ENCODE measurements around the gene CSNK2A1. TPM values are rescaled to one million over a fixed set of nuclear protein-coding genes. Genes with fewer than 3 reads are reported as not detected.

The CSNK2A1 gene
- total and polyA plus RNA-seq, 7 donors: 43.9 to 180 (median 122) TPM

DNA sequence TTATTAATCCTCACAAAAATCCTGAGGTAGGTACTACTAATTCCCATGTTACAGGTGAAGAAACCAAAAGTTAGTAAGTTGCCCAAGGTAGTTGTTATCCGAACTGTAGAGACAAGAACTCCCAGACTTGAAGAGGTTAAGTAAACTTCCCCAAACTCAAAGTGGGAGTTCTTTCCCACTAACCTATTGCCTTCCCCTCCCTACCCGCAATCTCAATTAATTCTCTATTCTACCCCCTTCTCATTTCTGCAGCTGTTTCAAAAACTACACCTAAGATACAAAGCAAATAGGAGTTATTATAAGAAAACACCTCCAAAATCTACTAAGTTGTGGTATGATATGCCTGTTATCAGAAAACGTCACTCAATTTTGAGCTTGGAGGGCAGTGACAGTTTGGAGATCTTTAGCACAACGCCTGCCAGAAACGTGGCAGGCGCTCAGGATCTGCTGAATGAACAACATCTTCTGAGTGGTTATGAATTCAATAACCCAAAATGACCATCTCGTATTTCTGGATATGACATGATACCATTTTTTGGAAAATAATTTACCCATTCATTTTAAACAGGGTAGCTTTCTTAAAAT lies 7.1 kb downstream of the CSNK2A1 start:
- Histone ChIP-seq H3K4me1 (peaks cover 63% of the 10 kb centered on the region), H3K36me3 (ENCODE audit: insufficient read depth in 1 of 2, low read depth in 1 of 2) (no peaks in the 10 kb centered on the region), H3K4me3 (no peak overlapping the region), H3K27me3 (ENCODE audit: insufficient read depth in 3 of 3, low read length in 2 of 3) (no peaks in the 10 kb centered on the region), H3K9me3 (peaks cover 4% of the 10 kb centered on the region), H3K27ac (no peak overlapping the region)
- no peak for ATAC-seq
- intact Hi-C loops (cut with DNase I): no loop called here
- WGBS, 3 donors: 36 to 44% (median 37%) methylated on average over 7 of the region's 7 CpGs
- TF ChIP-seq, protein P1, sequence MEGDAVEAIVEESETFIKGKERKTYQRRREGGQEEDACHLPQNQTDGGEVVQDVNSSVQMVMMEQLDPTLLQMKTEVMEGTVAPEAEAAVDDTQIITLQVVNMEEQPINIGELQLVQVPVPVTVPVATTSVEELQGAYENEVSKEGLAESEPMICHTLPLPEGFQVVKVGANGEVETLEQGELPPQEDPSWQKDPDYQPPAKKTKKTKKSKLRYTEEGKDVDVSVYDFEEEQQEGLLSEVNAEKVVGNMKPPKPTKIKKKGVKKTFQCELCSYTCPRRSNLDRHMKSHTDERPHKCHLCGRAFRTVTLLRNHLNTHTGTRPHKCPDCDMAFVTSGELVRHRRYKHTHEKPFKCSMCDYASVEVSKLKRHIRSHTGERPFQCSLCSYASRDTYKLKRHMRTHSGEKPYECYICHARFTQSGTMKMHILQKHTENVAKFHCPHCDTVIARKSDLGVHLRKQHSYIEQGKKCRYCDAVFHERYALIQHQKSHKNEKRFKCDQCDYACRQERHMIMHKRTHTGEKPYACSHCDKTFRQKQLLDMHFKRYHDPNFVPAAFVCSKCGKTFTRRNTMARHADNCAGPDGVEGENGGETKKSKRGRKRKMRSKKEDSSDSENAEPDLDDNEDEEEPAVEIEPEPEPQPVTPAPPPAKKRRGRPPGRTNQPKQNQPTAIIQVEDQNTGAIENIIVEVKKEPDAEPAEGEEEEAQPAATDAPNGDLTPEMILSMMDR (IDR thresholded peaks at IDR 0.05): no peak
- DNase-seq: no peak

DNA sequence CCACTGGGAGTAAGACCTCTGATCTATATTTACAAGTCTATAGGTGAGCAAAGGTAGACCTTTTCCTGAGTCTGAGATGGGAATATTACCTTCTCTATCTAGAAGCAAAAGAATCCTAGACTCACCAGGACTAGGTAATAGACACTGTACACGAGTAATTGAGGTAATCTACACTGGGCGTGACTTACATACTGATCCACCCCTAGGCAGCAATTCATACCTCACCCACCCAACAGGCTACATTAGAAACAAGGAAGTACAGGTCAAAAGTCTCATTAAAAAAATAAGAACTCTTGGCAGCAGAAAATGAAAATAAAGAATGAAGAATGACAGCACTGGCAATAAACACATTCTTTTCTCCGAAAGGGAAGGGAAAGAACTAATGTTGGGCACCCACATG lies 7.6 kb downstream of the CSNK2A1 start:
- H3K27ac ChIP-seq: no peak overlapping the region
- no peak overlapping the region for H3K4me3 ChIP-seq
- H3K27me3 ChIP-seq (ENCODE audit: insufficient read depth in 3 of 3, low read length in 2 of 3): no peaks in the 10 kb centered on the region
- DNase-seq: no peak
- peaks cover 4% of the 10 kb centered on the region for H3K9me3 ChIP-seq
- WGBS, 3 donors: 33 to 38% (median 35%) methylated on average over 3 of the region's 3 CpGs
- peak in 1 of 4 donors; percentile 37 for ATAC-seq
- no peaks in the 10 kb centered on the region for H3K36me3 ChIP-seq (ENCODE audit: insufficient read depth in 1 of 2, low read depth in 1 of 2)
- peaks cover 61% of the 10 kb centered on the region for H3K4me1 ChIP-seq
- intact Hi-C loops (cut with DNase I): no loop called here
- TF ChIP-seq, protein P1 (IDR thresholded peaks at IDR 0.05): no peak

DNA sequence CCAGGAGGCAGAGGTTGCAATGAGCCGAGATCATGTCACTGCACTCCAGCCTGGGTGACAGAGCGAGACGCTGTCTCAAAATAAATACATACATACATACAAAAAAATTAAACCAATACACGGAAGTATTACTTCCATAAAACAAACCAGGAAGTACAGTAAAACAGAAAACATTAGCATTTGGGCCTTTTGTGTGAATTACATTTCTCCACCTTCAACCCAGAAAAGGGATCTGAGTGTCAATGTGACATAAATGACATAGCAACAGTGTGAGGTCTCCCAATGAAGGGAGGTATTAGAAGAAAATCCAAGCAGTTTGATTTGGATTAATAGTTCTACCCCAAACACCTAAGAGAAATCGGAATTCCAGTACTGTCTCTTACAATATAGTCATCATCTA lies 10.1 kb downstream of the CSNK2A1 start:
- H3K27me3 ChIP-seq (ENCODE audit: insufficient read depth in 3 of 3, low read length in 2 of 3): no peaks in the 10 kb centered on the region
- H3K4me3 ChIP-seq: no peak overlapping the region
- WGBS, 3 donors: 89 to 91% (median 89%) methylated on average over 5 of the region's 5 CpGs
- TF ChIP-seq, protein P1 (IDR thresholded peaks at IDR 0.05): no peak
- no peak for ATAC-seq
- no peak for DNase-seq
- H3K4me1 ChIP-seq: peaks cover 60% of the 10 kb centered on the region
- intact Hi-C loops (cut with DNase I): no loop called here
- H3K36me3 ChIP-seq (ENCODE audit: insufficient read depth in 1 of 2, low read depth in 1 of 2): no peaks in the 10 kb centered on the region
- no peaks in the 10 kb centered on the region for H3K9me3 ChIP-seq
- no peak overlapping the region for H3K27ac ChIP-seq

DNA sequence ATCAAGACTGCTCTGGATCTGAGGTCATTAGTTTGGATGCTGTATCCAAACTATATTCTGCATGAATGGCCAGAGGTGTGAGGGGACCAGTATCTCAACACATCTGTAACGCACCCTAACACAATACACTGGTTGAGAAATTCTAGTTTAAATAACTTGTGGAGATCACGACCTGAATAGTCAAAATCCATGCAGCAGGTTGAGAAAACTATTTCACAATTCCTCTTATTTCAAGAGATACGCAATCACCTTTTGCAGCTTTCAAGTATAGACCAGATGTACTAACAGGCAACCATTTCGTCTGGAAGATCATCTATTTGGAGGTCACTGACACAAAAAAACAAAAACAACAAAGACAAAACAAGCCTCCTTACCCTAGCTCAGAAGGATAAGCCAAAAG lies 11.1 kb downstream of the CSNK2A1 start:
- TF ChIP-seq, protein P1 (IDR thresholded peaks at IDR 0.05): no peak
- intact Hi-C loops (cut with DNase I): no loop called here
- Histone ChIP-seq H3K27ac (no peak overlapping the region), H3K4me1 (peaks cover 58% of the 10 kb centered on the region), H3K4me3 (no peak overlapping the region), H3K27me3 (ENCODE audit: insufficient read depth in 3 of 3, low read length in 2 of 3) (no peaks in the 10 kb centered on the region), H3K9me3 (no peaks in the 10 kb centered on the region), H3K36me3 (ENCODE audit: insufficient read depth in 1 of 2, low read depth in 1 of 2) (peaks cover 2 to 4% of the 10 kb centered on the region in 2 donors)
- DNase-seq: no peak
- ATAC-seq: no peak
- 77 to 83% (median 81%) methylated on average over 4 of the region's 4 CpGs for WGBS, 3 donors

DNA sequence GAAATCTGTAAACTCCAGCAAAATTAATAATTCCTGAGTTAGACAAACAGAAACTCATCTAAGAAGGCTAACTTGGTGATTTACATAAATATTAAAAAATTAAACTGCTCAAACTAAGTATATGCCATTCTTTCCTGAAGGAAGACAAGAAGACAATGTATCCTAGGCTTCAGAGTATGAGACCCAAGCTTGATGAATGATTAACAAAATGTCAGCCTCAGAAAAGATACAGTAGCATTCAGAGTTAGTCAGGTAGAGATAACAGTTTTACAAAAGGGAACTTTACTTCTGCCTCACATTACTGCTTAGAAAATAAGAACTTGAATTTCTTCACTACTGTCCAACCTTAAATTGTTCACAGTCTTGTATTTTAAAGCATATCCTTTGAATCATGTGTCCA lies 12.0 kb downstream of the CSNK2A1 start:
- intact Hi-C loops (cut with DNase I): no loop called here
- peaks cover 49% of the 10 kb centered on the region for H3K4me1 ChIP-seq
- no peak overlapping the region for H3K4me3 ChIP-seq
- H3K27ac ChIP-seq: no peak overlapping the region
- no peak for DNase-seq
- TF ChIP-seq, protein P1 (IDR thresholded peaks at IDR 0.05): no peak
- ATAC-seq: no peak
- no peaks in the 10 kb centered on the region for H3K27me3 ChIP-seq (ENCODE audit: insufficient read depth in 3 of 3, low read length in 2 of 3)
- no peaks in the 10 kb centered on the region for H3K9me3 ChIP-seq
- peaks cover 6 to 8% of the 10 kb centered on the region in 2 donors for H3K36me3 ChIP-seq (ENCODE audit: insufficient read depth in 1 of 2, low read depth in 1 of 2)

Data from psoas muscle (tissue), 8 donors.